Esophagus muscularis mucosa (tissue), 4 donors: ENCODE measurements around the gene HOXA4. TPM values are rescaled to one million over a fixed set of nuclear protein-coding genes. Genes with fewer than 3 reads are reported as not detected.

Source experiments
- DNase-seq: peaks from one replicate; pipeline ENCODE4 v3.0.0-alpha.2; 2017; ENCODE audit errors: extremely low spot score
- H3K27ac ChIP-seq, 4 donors: fragments of 200-600 bp; sonication (generic); replicated peaks in 1 of 4; 1 replicate in 3 of 4; 2 replicates in 1 of 4; pipeline ENCODE4 v1.5.1; 2016 to 2019; ENCODE audit warnings: mild to moderate bottlenecking in 1 of 4
- H3K27me3 ChIP-seq, 4 donors: fragments of 200-600 bp; sonication (generic); one replicate each; pipeline versions ENCODE4 v1.5.1 to v1.6.0; 2016 to 2019
- H3K36me3 ChIP-seq, 4 donors: fragments of 200-600 bp; sonication (generic); one replicate each; pipeline ENCODE4 v1.5.1; 2016 to 2019
- H3K4me1 ChIP-seq, 4 donors: fragments of 200-600 bp; sonication (generic); one replicate each; pipeline ENCODE4 v1.5.1; 2016 to 2019
- H3K4me3 ChIP-seq, 4 donors: fragments of 200-600 bp; sonication (generic); 1 replicate in 2 of 4; 2 replicates in 2 of 4; pipeline ENCODE4 v1.5.1; 2016 to 2019; ENCODE audit warnings: mild to moderate bottlenecking in 4 of 4, moderate library complexity in 1 of 4
- H3K9me3 ChIP-seq, 4 donors: fragments of 200-600 bp; sonication (generic); 1 replicate in 3 of 4; 2 replicates in 1 of 4; pipeline ENCODE4 v1.5.1; 2016 to 2019
- EP300 ChIP-seq: sonication (generic); formaldehyde crosslinking; IDR thresholded peaks from one replicate; pipeline ENCODE4 v1.6.1; 2017; ENCODE audit warnings: antibody characterized with exemption
- POLR2A ChIP-seq: fragments of 450-650 bp; IDR thresholded peaks from one replicate; pipeline ENCODE4 v1.6.1; 2017; ENCODE audit warnings: antibody characterized with exemption, moderate library complexity, mild to moderate bottlenecking, low read depth
- POLR2AphosphoS5 ChIP-seq, 2 donors: sonication (generic); formaldehyde crosslinking; IDR thresholded peaks; one replicate each; pipeline ENCODE4 v1.6.1; 2017; ENCODE audit warnings: antibody characterized with exemption in 2 of 2
- WGBS: methylation state at CpG from one replicate; pipeline ENCODE4 v1.1.5; 2018; 5-methylcytosine and 5-hydroxymethylcytosine counted together
- intact Hi-C: fragments of 100-400 bp; cut with DNase I; formaldehyde crosslinking; loops from one replicate; pipeline ENCODE4 v1.15.1; 2023
- total RNA-seq, 4 donors: library from RNA; depleted of rRNA; stranded (reverse); fragments of >200 nt; gene quantifications; one replicate each; pipeline versions ENCODE4 v1.1.0 to v1.2.1, GENCODE V29; 2016
- TF ChIP-seq, protein P1 (sequence below), 3 experiments: fragments of 200-600 bp in 2 of 3; fragments of 450-650 bp in 1 of 3; sonication (generic) in 2 of 3; IDR thresholded peaks; one replicate each; pipeline ENCODE4 v1.5.1; 2017 to 2019; ENCODE audit warnings: antibody characterized with exemption in 3 of 3, mild to moderate bottlenecking in 2 of 3, moderate library complexity in 1 of 3

The HOXA4 gene
- total RNA-seq, 4 donors from 2014 or later = 12.5 to 26.8 (median 18.1) TPM

DNA sequence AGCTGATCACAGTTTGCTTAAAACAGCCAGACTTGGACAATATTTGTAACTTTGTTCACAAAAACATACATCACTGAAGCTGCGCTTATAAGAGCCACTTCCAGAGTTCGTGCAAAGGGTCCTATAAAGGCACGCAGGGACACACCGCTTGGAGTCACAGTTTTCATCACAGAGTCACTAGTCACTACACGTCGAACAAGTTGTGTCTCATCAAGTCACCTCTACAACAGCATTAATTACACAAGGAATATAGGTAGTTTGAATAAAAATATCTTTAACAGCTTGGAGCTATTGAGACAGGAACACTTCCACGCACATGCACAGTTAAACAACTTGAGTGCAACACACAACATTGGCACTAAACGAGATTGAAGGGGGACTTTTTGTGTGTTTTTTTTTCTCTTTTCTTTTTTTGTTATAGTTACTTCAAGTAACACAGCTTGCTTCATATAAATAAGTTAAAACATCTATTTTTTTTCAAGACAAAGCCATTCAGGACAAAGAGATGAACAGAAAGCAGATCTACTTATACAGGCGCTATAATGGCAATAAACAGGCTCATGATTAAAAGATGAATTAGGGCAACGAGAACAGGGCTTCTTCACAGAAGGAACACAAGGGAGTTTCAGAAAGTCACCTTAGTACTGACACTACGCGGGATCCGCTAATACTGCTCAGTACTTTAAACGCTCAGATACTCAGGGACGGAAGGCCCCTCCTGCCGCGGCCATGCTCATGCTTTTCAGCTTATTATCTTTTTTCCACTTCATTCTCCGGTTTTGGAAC is 10.8 kb upstream of the HOXA4 start:
- no peak for DNase-seq
- intact Hi-C loops = loop anchor here (10.0 kb wide), 2 partner anchors 117 to 937 kb away; partner anchors contain the start of genes CBX3 and HNRNPA2B1
- Histone ChIP-seq H3K4me1 (peaks cover 11 to 58% (median 48%) of the 10 kb centered on the region in 4 donors), H3K4me3 (peak overlapping the region; percentile 83 to 96 (median 90)), H3K27ac (peak overlapping the region; percentile 96 to 99 (median 99)), H3K36me3 (no peaks in the 10 kb centered on the region), H3K27me3 (peaks cover 0 to 23% (median 5%) of the 10 kb centered on the region in 4 donors), H3K9me3 (no peaks in the 10 kb centered on the region)
- TF ChIP-seq EP300 (no peak), POLR2AphosphoS5 (IDR thresholded peaks at IDR 0.05) (peak in 1 of 2 donors; percentile 6)
- WGBS = 50% methylated on average over 18 of the region's 18 CpGs

DNA sequence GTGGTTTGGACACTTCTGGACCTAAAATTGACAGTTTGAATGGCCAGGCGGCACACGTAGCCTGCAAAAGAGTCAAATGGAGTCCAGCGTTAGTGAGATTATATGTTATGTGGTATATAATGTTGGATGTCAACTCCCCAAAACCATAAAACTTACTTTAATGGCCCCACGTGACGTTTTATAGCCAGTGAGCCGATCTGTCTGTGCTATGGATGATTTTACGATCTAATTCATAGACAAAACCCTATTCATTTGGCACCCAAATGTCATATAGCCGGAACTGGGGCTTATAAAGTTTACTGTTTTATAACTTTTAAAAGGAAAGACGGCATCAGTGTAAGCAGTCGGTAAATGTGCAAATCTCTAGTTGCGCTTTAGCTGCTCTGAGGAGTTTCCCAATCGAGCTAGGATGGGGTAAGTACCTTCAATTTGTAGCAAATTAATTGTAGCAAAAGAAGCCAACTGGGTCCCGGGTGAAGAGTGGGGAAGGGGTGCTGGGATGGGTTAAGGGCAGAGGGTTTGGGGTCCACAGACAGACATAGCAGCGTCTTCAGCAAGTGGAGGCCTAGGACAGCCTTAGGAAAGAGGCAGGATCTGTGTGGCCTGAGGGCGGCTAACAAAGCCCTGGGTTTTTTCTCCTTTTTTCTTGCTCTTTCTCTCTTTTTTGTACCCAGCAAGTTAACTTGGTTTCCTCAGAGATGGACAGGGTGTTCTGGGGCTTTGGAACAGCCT is 9.7 kb upstream of the HOXA4 start:
- H3K4me1 ChIP-seq = peaks cover 11 to 68% (median 59%) of the 10 kb centered on the region in 4 donors
- H3K27ac ChIP-seq = peak overlapping the region; percentile 96 to 99 (median 99)

DNA sequence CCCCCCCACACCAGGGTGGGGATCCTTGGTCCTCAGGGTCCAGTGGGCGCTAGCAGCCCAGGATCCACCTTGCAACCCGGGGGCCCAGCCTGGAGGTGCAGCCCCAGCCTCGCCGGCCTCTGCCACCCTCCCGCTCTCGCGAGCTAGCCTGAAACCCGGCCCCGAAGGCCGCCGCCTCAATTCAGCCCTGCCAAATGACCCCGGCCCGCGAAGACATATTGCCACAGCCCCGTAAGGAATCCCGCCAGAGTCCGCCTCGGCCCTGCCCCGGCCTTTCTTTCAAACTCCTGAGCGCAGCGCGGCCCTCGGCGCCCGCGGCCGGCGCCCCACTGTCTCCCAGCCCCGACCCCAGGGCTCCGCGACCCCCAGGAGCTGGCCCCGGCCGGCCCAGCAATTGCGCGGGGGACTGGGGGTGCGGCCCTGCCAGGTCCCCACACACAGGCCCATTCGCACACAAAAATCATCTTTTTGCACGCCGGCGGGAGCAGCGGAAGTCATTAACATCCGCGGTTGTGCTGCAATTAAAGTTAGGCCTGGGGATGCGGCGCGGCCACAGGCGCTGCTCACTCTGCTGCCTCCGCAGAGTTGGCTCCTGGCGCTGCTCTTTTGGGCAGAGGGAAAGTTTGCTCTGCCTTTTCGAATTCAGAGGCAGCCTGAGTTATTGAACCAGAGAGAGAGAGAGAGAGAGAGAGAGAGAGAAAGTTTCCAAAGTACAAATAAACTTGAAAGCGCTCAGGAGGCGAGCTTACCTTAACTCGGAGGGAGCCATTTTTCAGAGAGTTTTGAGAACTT is 9.0 kb upstream of the HOXA4 start:
- TF ChIP-seq POLR2AphosphoS5 (IDR thresholded peaks at IDR 0.05) (no peak), EP300 (no peak), POLR2A (no peak)
- TF ChIP-seq, protein P1, sequence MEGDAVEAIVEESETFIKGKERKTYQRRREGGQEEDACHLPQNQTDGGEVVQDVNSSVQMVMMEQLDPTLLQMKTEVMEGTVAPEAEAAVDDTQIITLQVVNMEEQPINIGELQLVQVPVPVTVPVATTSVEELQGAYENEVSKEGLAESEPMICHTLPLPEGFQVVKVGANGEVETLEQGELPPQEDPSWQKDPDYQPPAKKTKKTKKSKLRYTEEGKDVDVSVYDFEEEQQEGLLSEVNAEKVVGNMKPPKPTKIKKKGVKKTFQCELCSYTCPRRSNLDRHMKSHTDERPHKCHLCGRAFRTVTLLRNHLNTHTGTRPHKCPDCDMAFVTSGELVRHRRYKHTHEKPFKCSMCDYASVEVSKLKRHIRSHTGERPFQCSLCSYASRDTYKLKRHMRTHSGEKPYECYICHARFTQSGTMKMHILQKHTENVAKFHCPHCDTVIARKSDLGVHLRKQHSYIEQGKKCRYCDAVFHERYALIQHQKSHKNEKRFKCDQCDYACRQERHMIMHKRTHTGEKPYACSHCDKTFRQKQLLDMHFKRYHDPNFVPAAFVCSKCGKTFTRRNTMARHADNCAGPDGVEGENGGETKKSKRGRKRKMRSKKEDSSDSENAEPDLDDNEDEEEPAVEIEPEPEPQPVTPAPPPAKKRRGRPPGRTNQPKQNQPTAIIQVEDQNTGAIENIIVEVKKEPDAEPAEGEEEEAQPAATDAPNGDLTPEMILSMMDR (IDR thresholded peaks at IDR 0.05) = no peak

More for the DNA sequence above, 9.7 kb upstream of the HOXA4 start:
- H3K27me3 ChIP-seq = peaks cover 0 to 16% (median 3%) of the 10 kb centered on the region in 4 donors
- peak overlapping the region; percentile 83 to 96 (median 90) for H3K4me3 ChIP-seq
- no peak for DNase-seq
- intact Hi-C loops = loop anchor here (10.0 kb wide), 2 partner anchors 115 to 935 kb away; partner anchors contain the start of genes CBX3 and HNRNPA2B1
- no peaks in the 10 kb centered on the region for H3K9me3 ChIP-seq
- no peak for TF ChIP-seq EP300
- TF ChIP-seq POLR2A = no peak
- TF ChIP-seq POLR2AphosphoS5 (IDR thresholded peaks at IDR 0.05) = no peak
- H3K36me3 ChIP-seq = no peaks in the 10 kb centered on the region
- WGBS = 58% methylated on average over 15 of the region's 15 CpGs

DNA sequence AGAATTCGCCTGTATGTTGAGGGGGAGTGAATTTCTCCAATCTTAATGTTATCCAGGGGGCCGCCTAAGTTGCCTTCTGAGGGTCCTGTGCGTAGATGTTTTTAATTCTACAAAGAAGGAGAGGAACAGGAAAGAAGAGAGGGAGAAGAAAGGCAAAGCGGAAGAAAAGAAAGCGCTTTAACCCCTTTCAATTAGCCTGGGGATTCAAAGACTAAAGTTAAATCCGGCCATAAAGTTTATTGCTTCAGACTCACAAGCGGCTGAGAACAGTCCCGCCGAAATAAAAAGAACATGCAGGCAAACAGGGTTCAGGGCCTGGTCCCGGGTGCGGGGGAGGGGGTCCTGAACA is 8.4 kb upstream of the HOXA4 start:
- no peak for DNase-seq
- Histone ChIP-seq H3K36me3 (no peaks in the 10 kb centered on the region), H3K9me3 (no peaks in the 10 kb centered on the region), H3K27me3 (peaks cover 0 to 4% (median 0%) of the 10 kb centered on the region in 4 donors), H3K4me1 (peaks cover 11 to 70% (median 60%) of the 10 kb centered on the region in 4 donors), H3K27ac (peak overlapping the region; percentile 96 to 99 (median 99)), H3K4me3 (peak overlapping the region; percentile 56 to 95 (median 84))
- TF ChIP-seq, protein P1 (IDR thresholded peaks at IDR 0.05) = no peak
- TF ChIP-seq EP300 (no peak), POLR2AphosphoS5 (IDR thresholded peaks at IDR 0.05) (no peak), POLR2A (no peak)
- intact Hi-C loops = no loop called here
- WGBS = 59% methylated on average over 11 of the region's 11 CpGs

More for the DNA sequence above, 9.0 kb upstream of the HOXA4 start:
- H3K36me3 ChIP-seq = no peaks in the 10 kb centered on the region
- H3K27ac ChIP-seq = peak overlapping the region; percentile 96 to 99 (median 99)
- H3K4me1 ChIP-seq = peaks cover 11 to 70% (median 60%) of the 10 kb centered on the region in 4 donors
- H3K4me3 ChIP-seq = peak overlapping the region; percentile 56 to 95 (median 84)
- no peaks in the 10 kb centered on the region for H3K9me3 ChIP-seq
- no peak for DNase-seq
- 54% methylated on average over 18 of the region's 53 CpGs for WGBS
- intact Hi-C loops = loop anchor here (10.0 kb wide), 2 partner anchors 115 to 935 kb away; partner anchors contain the start of genes CBX3 and HNRNPA2B1
- peaks cover 0 to 10% (median 1%) of the 10 kb centered on the region in 4 donors for H3K27me3 ChIP-seq

DNA sequence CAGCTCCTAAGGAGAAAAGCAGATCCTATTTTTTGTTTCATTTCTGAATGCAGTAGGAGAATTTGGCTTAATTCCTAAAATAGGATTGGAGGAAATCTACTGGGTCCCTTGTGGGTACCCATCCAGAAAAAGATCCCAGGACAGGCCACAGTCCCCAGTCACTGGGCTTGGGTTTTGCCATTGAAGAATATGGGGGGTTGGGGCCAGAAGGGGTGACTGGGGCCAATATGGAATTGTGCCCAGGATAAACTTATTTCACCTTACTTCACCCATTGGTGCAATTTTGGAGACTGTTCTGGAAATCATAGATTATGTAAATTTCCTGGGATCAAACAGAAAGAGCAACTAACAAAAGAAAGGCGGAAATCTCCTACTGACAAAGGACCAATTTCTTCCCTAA is 7.9 kb upstream of the HOXA4 start:
- Histone ChIP-seq H3K27me3 (peaks cover 0 to 4% (median 0%) of the 10 kb centered on the region in 4 donors), H3K4me1 (peaks cover 11 to 72% (median 61%) of the 10 kb centered on the region in 4 donors), H3K27ac (peak overlapping the region; percentile 96 to 99 (median 99)), H3K4me3 (peak overlapping the region; percentile 56 to 95 (median 84)), H3K9me3 (no peaks in the 10 kb centered on the region), H3K36me3 (no peaks in the 10 kb centered on the region)
- intact Hi-C loops = no loop called here
- WGBS = 67% methylated on average over 1 of the region's 1 CpG
- TF ChIP-seq EP300 (no peak), POLR2A (no peak), POLR2AphosphoS5 (IDR thresholded peaks at IDR 0.05) (no peak)
- TF ChIP-seq, protein P1 (IDR thresholded peaks at IDR 0.05) = no peak
- DNase-seq = no peak
